HG02981 (cell line): Measurements from ENCODE around the gene CFAP91.
"Not testable (repeated sequence)": the region's sequence is repeated elsewhere in the genome, so short reads cannot be mapped to it uniquely, and the experiment has no call there.

Experiments used
- ATAC-seq: cut with Tn5 transposase; IDR thresholded peaks from one replicate; pipeline ENCODE4 v1.9.1; 2021; ENCODE audit warnings: mild to moderate bottlenecking, moderate library complexity; ENCODE audit not compliant: unreplicated experiment

The CFAP91 gene

DNA sequence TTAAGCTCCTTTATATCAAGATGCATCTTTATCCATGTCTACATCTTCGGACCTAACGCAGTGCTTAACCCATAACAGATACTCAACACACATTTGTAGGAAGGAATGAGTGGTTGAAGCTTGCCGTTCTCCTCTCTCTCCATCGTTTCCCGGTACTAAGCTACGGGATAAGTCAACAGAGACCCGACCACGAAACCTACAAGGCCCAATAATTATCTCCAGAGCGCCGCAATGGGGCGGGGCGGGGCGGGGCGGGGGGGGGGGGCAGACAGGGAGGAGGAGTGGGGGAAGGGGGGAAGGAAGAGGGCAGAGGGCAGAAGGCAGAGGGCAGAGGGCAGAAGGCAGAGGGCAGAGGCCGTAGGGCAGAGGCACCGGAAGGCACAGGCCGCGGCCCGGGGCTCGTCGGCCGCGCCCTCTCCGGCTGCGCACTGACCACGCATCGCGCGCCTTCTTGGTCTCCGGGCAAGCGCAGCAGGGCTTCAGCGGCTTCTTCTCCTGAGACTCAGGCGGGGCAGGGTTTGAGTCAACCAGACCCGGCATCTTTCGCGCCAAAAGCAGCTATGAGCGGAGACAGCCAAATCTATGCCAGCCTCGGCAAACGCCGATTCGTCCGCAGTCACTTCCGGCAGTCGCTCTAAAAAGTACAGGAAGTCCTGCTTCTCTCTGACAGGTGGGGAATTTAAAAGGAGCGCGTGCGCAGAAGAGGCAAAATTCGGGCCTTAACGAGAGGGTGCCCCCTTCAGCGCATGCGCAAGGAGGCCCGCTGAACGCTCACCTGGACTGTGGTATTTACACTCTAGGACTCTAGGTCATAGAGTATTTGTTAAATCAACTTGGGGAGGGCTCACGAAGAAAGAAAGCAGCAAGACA lies 25.8 kb upstream of the CFAP91 start, which contains the start of gene COX17:
TSS of gene COX17 (minus strand) at position 636 of the 870 bp plus-strand sequence. CDS start at position 540, 96 bp downstream.
- ATAC-seq = peak; percentile 89

DNA sequence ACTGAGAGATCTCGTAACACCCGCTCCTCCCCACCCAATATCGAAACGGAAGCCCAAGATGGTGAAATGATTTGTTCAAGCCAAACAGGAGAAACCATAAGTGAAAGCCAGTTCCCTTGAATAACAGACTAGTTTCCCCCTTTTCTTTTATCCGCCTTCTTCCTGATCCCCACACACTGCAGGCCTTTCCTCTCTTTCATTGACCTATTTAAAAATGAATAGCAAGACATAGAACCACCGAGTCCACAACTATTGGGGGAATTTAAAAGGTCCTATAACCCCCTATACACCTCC lies 25.2 kb upstream of the CFAP91 start:
- ATAC-seq = no peak

- not testable (repeated sequence) for ATAC-seq
Measured at GRCh38 chr3:119678209-119678608, 24.6 kb upstream of the CFAP91 start.

GRCh38 chr3:119679874-119680273 lies 22.9 kb upstream of the CFAP91 start:
- no peak for ATAC-seq

GRCh38 chr3:119681279-119681678 lies 21.5 kb upstream of the CFAP91 start:
- ATAC-seq = no peak

DNA sequence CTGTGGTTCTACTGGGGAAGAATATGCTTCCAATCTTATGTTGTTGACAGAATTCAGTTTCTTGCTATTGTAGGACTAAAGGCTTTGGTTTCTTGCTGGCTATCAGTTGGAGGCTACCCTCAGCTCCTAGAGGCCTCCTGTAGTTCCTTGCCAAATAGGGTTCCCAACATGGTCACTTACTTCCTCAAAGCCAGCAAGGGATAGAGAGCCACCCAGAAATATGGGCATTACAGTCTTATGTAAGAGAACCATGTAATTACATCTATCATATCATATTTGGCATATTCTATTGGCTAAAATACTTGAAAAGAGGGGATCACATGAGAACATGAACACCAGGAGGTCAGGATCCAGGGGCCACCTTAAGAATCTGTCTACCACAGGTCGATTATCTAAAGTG lies 19.4 kb upstream of the CFAP91 start:
- ATAC-seq = no peak

- no peak for ATAC-seq
Measured at GRCh38 chr3:119690043-119690656, 12.7 kb upstream of the CFAP91 start.

GRCh38 chr3:119695480-119695879 lies 7.3 kb upstream of the CFAP91 start:
- no peak for ATAC-seq

DNA sequence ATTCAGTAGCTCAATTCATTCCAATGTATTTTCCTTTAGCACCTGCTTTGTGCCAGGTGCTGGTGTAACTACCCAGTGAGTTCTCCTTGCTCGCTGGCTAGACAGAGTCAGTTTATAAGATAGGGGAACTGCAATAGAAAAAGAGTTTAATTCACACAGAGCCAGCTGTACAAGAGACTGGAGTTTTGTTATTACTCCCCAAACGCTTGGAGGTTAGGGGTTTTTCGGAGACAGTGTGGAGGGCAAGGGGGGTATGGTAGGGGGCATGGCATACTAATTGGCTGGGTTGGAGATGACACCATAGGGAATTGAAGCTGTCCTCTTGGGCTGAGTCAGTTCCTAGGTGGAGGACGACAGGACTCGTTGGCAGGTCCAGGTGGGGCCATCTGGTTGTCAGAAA lies 5.4 kb upstream of the CFAP91 start:
- ATAC-seq = peak; percentile 44

DNA sequence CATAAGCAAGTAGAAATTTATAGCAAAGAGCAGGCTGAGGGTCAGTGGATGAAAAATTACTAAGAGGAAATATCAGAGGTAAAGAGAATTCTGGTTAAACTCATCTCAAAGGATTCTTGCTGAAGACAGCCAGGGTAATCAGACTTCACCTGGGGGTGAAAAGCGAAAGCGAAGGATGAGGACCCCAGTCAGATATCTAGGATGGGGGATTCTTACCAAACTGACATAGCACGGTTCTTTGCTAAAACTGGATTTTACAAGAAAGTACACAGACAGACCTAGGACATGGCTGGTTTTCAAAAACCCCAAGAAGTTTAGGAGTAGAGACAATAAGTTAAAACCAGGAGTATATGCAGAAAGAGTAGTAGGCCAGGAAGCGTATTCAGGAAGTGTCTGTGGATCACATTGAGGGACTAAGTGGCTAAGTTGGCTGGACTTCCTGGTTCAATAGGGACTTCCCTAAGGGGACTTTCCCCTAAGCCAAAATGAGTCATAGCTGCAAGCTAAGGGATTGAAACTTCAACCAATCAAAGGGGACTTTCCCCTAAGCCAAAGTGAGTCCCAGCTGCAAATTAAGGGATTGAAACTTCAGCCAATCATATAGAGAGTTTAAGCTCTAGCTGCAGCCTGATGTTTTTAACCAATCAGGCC lies 2.4 kb upstream of the CFAP91 start:
- ATAC-seq = peak; percentile 25

DNA sequence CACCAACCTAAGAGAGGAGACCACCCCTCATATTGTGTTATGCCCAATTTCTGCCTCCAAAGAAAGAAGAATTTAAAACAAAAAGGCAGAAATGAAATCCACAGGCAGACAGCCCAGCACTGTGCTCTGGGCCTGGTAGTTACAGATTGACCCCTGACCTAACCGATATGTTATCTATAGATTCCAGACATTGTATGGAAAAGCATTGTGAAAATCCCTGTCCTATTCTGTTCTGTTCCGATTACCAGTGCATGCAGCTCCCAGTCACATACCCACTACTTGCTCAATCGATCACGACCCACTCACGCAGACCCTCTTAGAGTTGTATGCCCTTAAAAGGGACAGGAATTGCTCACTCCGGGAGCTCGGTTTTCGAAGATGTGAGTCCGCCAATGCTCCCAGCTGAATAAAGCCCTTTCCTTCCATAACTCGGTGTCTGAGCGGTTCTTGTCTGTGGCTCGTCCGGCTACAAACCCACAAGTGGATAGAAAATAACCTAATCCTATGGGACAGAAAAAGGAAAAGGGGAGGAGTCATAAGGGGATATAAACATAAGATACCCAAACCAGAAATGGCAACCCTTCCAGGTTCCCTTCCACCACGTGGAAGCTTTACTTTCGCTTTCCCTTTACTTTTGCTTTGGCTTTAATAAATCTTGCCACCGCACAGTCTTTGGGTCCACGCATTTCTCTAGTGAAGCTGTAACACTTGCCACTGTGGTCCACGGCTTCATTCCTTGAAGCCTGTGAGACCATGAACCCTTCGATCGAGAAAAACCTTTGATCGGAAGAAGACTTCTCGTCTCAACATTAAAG lies 1.7 kb upstream of the CFAP91 start:
- peak; percentile 5 for ATAC-seq

- no peak for ATAC-seq
Measured at GRCh38 chr3:119703820-119704531, 1.2 kb downstream of the CFAP91 start.

GRCh38 chr3:119715105-119715504 lies 12.3 kb downstream of the CFAP91 start:
- no peak for ATAC-seq

GRCh38 chr3:119716998-119717397 lies 14.2 kb downstream of the CFAP91 start:
- no peak for ATAC-seq

DNA sequence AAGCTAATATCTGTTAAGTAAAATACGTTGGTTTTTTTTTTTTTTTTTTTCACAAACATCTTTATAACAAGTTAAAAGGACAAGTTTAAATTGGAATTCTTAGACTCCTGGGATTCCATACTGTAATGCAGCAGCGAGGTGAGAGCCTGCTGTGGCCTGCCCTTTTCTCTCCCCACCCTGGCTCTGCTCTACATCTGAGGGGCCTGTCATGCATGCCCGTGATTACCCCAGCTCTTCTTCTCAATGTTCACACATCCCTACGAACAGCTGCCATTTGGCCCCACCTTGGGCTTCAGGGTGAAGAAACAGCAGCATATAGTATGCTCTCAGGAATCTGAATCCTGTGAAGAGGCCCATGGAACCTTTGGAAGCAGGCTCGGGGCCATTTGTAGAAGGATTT lies 14.7 kb downstream of the CFAP91 start:
- ATAC-seq = no peak

DNA sequence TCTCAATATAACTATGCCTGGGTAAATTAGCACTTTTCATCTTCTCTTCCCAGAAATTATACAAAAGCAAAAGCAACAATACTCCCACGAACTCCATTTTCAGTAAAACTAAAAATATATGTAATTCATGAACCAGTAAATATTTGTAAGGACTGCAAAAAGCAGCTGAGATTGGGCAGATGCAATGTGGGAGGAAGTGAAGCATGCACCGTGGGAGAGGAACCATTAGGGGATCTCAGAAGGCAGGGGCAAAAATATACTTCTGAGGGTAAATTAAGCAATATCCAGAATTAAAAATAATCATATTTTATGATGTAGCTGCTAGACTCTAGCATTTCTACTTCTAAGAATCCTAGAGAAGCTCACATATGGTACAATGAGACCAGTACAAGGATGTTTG lies 20.2 kb downstream of the CFAP91 start:
- ATAC-seq = no peak

DNA sequence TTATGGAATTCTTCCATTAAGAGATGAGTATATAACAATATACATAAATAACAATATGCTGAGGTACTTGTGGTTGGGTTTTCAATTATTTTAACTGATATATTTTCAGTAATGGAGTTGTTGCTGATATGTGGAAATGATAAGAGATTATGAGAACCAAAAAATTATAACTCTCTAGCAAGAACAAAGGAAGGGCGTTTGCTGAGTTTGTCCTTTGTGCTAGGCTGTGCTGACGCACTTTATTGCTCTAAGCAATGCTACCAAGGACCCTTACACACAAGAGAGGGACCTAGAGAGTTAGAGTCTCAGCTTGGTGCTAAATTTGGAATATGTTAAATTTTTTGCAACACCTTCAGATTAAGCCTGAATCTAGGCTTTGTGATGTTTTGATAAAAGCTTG lies 24.1 kb downstream of the CFAP91 start:
- ATAC-seq = no peak

- no peak for ATAC-seq
Measured at GRCh38 chr3:119729996-119730395, 27.2 kb downstream of the CFAP91 start.

- no peak for ATAC-seq
Measured at GRCh38 chr3:119731560-119732343, 28.9 kb downstream of the CFAP91 start.

GRCh38 chr3:119733812-119734211 lies 31.0 kb downstream of the CFAP91 start:
- ATAC-seq = no peak
